K562 (cell line): ENCODE results near the gene SEC14L2. TPM values are rescaled to one million over a fixed set of nuclear protein-coding genes. Genes with fewer than 3 reads are reported as not detected.

Experiments used
- ARHGAP35 ChIP-seq: fragments of 450-650 bp; IDR thresholded peaks from 2 replicates; pipeline ENCODE4 v1.6.1; 2018; ENCODE audit not compliant: partially characterized antibody
- CHAMP1 ChIP-seq: fragments of 450-650 bp; IDR thresholded peaks from 2 replicates; pipeline ENCODE4 v1.6.1; 2016; ENCODE audit warnings: mild to moderate bottlenecking
- FOXJ2 ChIP-seq: fragments of 200-800 bp; sonication (Bioruptor generic); IDR thresholded peaks from 2 replicates; pipeline ENCODE4 v1.6.1; 2016; ENCODE audit warnings: missing genetic modification characterization, missing compliant biosample characterization
- IRF2 ChIP-seq: sonication (generic); formaldehyde crosslinking; IDR thresholded peaks from 2 replicates; pipeline ENCODE4 v1.8.1; 2022; ENCODE audit warnings: mild to moderate bottlenecking, missing genetic modification reagents
- MGA ChIP-seq: fragments of 450-650 bp; IDR thresholded peaks from 2 replicates; pipeline ENCODE4 v1.6.1; 2016; ENCODE audit warnings: mild to moderate bottlenecking, moderate library complexity
- SMARCC2 ChIP-seq: fragments of 450-650 bp; IDR thresholded peaks from 2 replicates; pipeline ENCODE4 v1.6.1; 2017; ENCODE audit warnings: antibody characterized with exemption, moderate library complexity, mild to moderate bottlenecking, low read depth
- SP1 ChIP-seq: sonication (generic); formaldehyde crosslinking; IDR thresholded peaks from 2 replicates; pipeline ENCODE4 v1.8.1; 2022; ENCODE audit warnings: mild to moderate bottlenecking, missing genetic modification reagents
- SREBF2 ChIP-seq: sonication (generic); formaldehyde crosslinking; IDR thresholded peaks from 2 replicates; pipeline ENCODE4 v1.4.0; 2020; ENCODE audit warnings: mild to moderate bottlenecking, missing genetic modification reagents
- ZFPM2 ChIP-seq: fragments of 250-450 bp; sonication (Bioruptor Pico); IDR thresholded peaks from 2 replicates; pipeline ENCODE4 v1.5.1; 2022; ENCODE audit warnings: mild to moderate bottlenecking
- ZFX ChIP-seq: sonication (generic); formaldehyde crosslinking; IDR thresholded peaks from 2 replicates; pipeline ENCODE4 v1.8.0; 2022; ENCODE audit warnings: mild to moderate bottlenecking, missing genetic modification reagents, moderate library complexity
- ZNF121 ChIP-seq: sonication (generic); formaldehyde crosslinking; conservative IDR thresholded peaks from 2 replicates; pipeline ENCODE4 v1.8.0; 2022; ENCODE audit warnings: missing genetic modification reagents
- ZNF212 ChIP-seq: fragments of 450-650 bp; formaldehyde crosslinking; IDR thresholded peaks from 2 replicates; pipeline ENCODE4 v1.4.0; 2020; ENCODE audit warnings: mild to moderate bottlenecking
- ZSCAN29 ChIP-seq: fragments of 450-650 bp; IDR thresholded peaks from 2 replicates; pipeline ENCODE4 v1.6.1; 2017
- polyA plus RNA-seq, 8 experiments: library from polyadenylated mRNA; depleted of rRNA in 4 of 8; stranded (reverse) in 5 of 8; unstranded in 3 of 8; fragments of >200 nt; fragmentation: Nextera tagmentation in 2 of 8; fragmentation: Illumina TruSeq in 1 of 8; extraction: Ambion mirVana in 2 of 8; extraction: Trizol in 1 of 8; gene quantifications; 2 replicates each; pipeline versions ENCODE4 v1.2.1 to v1.2.3, GENCODE V29; 2011 to 2014; ENCODE audit warnings: inconsistent platforms in 1 of 8, missing spikeins in 1 of 8
- total RNA-seq, 7 experiments: library from RNA; depleted of rRNA in 6 of 7; stranded (reverse); fragments of >200 nt in 6 of 7; fragmentation: Illumina TruSeq in 2 of 7; extraction: Trizol in 2 of 7; gene quantifications; 2 replicates each; pipeline versions ENCODE4 v1.2.1 to v1.2.3, GENCODE V29; 2011 to 2021; ENCODE audit warnings: low replicate concordance in 1 of 7
- TF ChIP-seq, protein P1 (sequence below): fragments of 200-800 bp; sonication (Bioruptor generic); IDR thresholded peaks from 2 replicates; pipeline ENCODE4 v1.6.1; 2017; ENCODE audit warnings: missing genetic modification characterization, missing compliant biosample characterization

Gene SEC14L2
- total and polyA plus RNA-seq, 9 of the 15 experiments (the other 6 are each of a cell fraction or from before 2014, with no cell fraction given), result 0.03 to 0.17 (median 0.10) TPM

- TF ChIP-seq, protein P1, sequence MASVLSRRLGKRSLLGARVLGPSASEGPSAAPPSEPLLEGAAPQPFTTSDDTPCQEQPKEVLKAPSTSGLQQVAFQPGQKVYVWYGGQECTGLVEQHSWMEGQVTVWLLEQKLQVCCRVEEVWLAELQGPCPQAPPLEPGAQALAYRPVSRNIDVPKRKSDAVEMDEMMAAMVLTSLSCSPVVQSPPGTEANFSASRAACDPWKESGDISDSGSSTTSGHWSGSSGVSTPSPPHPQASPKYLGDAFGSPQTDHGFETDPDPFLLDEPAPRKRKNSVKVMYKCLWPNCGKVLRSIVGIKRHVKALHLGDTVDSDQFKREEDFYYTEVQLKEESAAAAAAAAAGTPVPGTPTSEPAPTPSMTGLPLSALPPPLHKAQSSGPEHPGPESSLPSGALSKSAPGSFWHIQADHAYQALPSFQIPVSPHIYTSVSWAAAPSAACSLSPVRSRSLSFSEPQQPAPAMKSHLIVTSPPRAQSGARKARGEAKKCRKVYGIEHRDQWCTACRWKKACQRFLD (CRISPR knock-in tag), result no peak
- TF ChIP-seq ZSCAN29, result no peak; the same call in 1 of the 2 replicates
- TF ChIP-seq MGA, result peak; percentile 17
- no peak for TF ChIP-seq IRF2
- no peak for TF ChIP-seq ZFPM2
- TF ChIP-seq SMARCC2, result no peak
- no peak for TF ChIP-seq FOXJ2 (tag)
- no peak for TF ChIP-seq SREBF2 (CRISPR knock-in tag)
- TF ChIP-seq SP1 (CRISPR knock-in tag), result peak; percentile 87
- TF ChIP-seq ZNF121, result no peak
- TF ChIP-seq ZFX (CRISPR knock-in tag), result peak; percentile 75
- no peak for TF ChIP-seq CHAMP1
- no peak for TF ChIP-seq ARHGAP35
- TF ChIP-seq ZNF212 (CRISPR knock-in tag), result no peak
These were observed 27.2 kb downstream of the SEC14L2 start (continued) for GRCh38 chr22:30423959-30424533.
